A549 treated with Mapracorat at 1 μM for 4 hours (cell line): ENCODE results near the gene EMSY. TPM values are rescaled to one million over a fixed set of nuclear protein-coding genes. Genes with fewer than 3 reads are reported as not detected.

Experiments
- total RNA-seq: library from RNA; stranded (reverse); fragments of 200-300 nt; extraction: Qiagen RNA extraction; gene quantifications from 5 replicates; pipeline ENCODE4 v1.2.3, GENCODE V29; 2022

The EMSY gene, protein sequence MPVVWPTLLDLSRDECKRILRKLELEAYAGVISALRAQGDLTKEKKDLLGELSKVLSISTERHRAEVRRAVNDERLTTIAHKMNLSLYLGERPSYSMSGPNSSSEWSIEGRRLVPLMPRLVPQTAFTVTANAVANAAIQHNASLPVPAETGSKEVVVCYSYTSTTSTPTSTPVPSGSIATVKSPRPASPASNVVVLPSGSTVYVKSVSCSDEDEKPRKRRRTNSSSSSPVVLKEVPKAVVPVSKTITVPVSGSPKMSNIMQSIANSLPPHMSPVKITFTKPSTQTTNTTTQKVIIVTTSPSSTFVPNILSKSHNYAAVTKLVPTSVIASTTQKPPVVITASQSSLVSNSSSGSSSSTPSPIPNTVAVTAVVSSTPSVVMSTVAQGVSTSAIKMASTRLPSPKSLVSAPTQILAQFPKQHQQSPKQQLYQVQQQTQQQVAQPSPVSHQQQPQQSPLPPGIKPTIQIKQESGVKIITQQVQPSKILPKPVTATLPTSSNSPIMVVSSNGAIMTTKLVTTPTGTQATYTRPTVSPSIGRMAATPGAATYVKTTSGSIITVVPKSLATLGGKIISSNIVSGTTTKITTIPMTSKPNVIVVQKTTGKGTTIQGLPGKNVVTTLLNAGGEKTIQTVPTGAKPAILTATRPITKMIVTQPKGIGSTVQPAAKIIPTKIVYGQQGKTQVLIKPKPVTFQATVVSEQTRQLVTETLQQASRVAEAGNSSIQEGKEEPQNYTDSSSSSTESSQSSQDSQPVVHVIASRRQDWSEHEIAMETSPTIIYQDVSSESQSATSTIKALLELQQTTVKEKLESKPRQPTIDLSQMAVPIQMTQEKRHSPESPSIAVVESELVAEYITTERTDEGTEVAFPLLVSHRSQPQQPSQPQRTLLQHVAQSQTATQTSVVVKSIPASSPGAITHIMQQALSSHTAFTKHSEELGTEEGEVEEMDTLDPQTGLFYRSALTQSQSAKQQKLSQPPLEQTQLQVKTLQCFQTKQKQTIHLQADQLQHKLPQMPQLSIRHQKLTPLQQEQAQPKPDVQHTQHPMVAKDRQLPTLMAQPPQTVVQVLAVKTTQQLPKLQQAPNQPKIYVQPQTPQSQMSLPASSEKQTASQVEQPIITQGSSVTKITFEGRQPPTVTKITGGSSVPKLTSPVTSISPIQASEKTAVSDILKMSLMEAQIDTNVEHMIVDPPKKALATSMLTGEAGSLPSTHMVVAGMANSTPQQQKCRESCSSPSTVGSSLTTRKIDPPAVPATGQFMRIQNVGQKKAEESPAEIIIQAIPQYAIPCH (N-terminal part only)
- total RNA-seq = 8.3 to 13.7 TPM (median 11.3 TPM) in 5 replicates

DNA sequence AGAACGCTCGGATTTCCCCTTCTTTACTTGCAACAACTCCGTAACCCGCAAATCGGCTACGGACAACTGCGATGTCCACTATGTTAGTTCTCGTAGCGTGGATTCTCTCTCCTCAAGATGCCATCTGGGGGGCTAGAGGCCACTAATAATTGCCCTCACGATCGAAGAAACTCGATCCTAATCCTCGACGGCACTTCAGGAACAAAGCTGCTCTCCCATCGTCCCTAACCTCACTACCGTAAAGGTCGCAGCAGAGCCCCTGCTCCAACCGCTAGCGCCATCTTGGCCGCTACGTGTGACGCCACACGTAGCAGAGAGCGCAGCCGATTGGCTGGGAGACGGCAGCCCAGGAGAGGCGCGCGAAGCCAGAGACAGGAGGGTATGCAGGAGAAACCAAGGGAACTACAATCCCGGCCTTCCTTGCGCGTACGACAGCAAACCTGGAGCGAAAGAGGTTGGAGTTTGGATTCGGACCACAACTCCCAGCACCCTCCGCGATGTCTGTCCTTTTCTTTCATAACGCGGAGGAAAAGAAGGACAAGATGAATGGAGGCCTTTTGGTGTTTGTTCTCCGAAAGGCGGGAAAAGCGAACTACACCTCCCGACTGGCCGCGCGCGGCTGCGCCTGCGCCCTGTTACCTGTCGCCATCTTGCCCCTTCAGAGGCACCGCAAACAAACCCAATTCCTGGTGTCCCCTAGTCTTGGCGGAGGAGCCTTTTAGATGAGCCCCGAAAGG lies at the start of gene EMSY:
Gene EMSY (plus strand): TSS at position 635 of the 737 bp plus-strand sequence. CDS start 1,921 bp downstream, outside the sequence.

Other genes with a start within 250 kb of the EMSY start
- 1.0 to 1.9 TPM (median 1.7 TPM) in 5 replicates for gene WNT11, start 238.5 kb upstream of the EMSY start, total RNA-seq
- 39.7 to 47.5 TPM (median 46.0 TPM) in 5 replicates for gene THAP12, start 63.9 kb upstream of the EMSY start, total RNA-seq
- 0.57 to 1.4 TPM (median 0.92 TPM) in 5 replicates for gene GVQW3, start 63.7 kb upstream of the EMSY start, total RNA-seq
- gene LRRC32, start 225.7 kb downstream of the EMSY start, total RNA-seq = 0.17 to 0.47 TPM (median 0.24 TPM) in 5 replicates